Measurements from ENCODE around the gene CREB3L2. TPM values are rescaled to one million over a fixed set of nuclear protein-coding genes. Genes with fewer than 3 reads are reported as not detected.

CREB3L2 gene
- total and polyA plus RNA-seq, 2 of the 13 experiments (the other 11 are each of a cell fraction or from before 2014, with no cell fraction given): 22.1 to 41.1 TPM

GRCh38 chr7:137984181-137985041 lies 17.5 kb downstream of the CREB3L2 start:
- H3K36me3 ChIP-seq (replicated peaks in 1 of 2; ENCODE audit: control insufficient read depth in 1 of 2, insufficient read depth in 2 of 2, low read length in 2 of 2): peaks cover 13 to 38% of the 10 kb centered on the region in 2 experiments
- peaks cover 100% of the 10 kb centered on the region for H3K4me1 ChIP-seq (ENCODE audit: insufficient read depth, low read length)
- DNase-seq (ENCODE audit: low spot score) (peak; percentile 39), FAIRE-seq (peak; percentile 4), ATAC-seq (peak; percentile 10; the same call in 2 of the 3 replicates)
- H3K27me3 ChIP-seq (ENCODE audit: control insufficient read depth in 1 of 2, insufficient read depth in 2 of 2, low read length in 2 of 2): no peaks in the 10 kb centered on the region
- no peak overlapping the region for H2AFZ ChIP-seq (ENCODE audit: low read length)
- in situ Hi-C loops (cut with HindIII; ENCODE audit: extremely low pct_ligation_motif_present, low pct_unique_long_range_greater_than_20kb) (no loop called here), intact Hi-C loops (cut with micrococcal nuclease; ENCODE audit: unreplicated experiment) (loop anchor here (2.0 kb wide), 1 partner anchor 14 kb away; no protein-coding TSS in a partner anchor)
- peaks cover 99% of the 10 kb centered on the region for H3K79me2 ChIP-seq (ENCODE audit: insufficient read depth, low read length)
- peak overlapping the region; percentile 31; the same call in 1 of the 2 replicates for H3K9ac ChIP-seq (ENCODE audit: insufficient read depth, low read depth, low read length)
- H3K4me2 ChIP-seq (ENCODE audit: low read depth, low read length): peak overlapping the region; percentile 65
- peaks cover 6% of the 10 kb centered on the region for H4K20me1 ChIP-seq (ENCODE audit: insufficient read depth, low read length)
- WGBS (ENCODE audit: low lambda C conversion rate): 39% methylated on average over 11 of the region's 11 CpGs
- peaks cover 4% of the 10 kb centered on the region; the same call in 1 of the 2 replicates for H3K9me3 ChIP-seq (ENCODE audit: low read length)
- peak overlapping the region; percentile 59 for H3K27ac ChIP-seq (ENCODE audit: extremely low read length, insufficient read depth, low read length)
- no TSS peak for BruUV-seq (replicated peaks)
- 0 out of 6 replicates have a peak overlapping the region, but pooled peaks of 1 of the 3 experiments have one; percentile 15 for H3K4me3 ChIP-seq (replicated peaks in 1 of 3; ENCODE audit: insufficient read depth in 1 of 3, low read depth in 2 of 3, low read length in 3 of 3)
- CTCF ChIA-PET (ENCODE audit: low intra/inter-chr PET ratio, low total read pairs): no interaction called here
- POLR2A ChIA-PET: interaction anchor here (0.8 to 2.1 kb wide), 7 partner anchors 8 to 43 kb away, joined by 3 to 10 read pairs (median 6); partner anchors contain the start of gene CREB3L2
- 0 out of 2 replicates have a peak, but pooled peaks have one; percentile 8 for TF ChIP-seq TCF7 (IDR thresholded peaks at IDR 0.05; ENCODE audit: low read depth)
- 0 out of 2 replicates have a peak, but pooled peaks have one; percentile 32 for TF ChIP-seq ZSCAN29 (CRISPR knock-in tag; conservative IDR thresholded peaks at IDR 0.05)
- peak; percentile 43; the same call in 1 of the 2 replicates for TF ChIP-seq GATAD2A (CRISPR knock-in tag; IDR thresholded peaks at IDR 0.05)
- TF ChIP-seq ZNF331 (CRISPR knock-in tag; IDR thresholded peaks at IDR 0.05): peak; percentile 37; the same call in 1 of the 2 replicates
- no peak for TF ChIP-seq NFYB (CRISPR knock-in tag; IDR thresholded peaks at IDR 0.05)
- peak; percentile 40; the same call in 1 of the 2 replicates for TF ChIP-seq ZBTB21 (CRISPR knock-in tag; IDR thresholded peaks at IDR 0.05)
- TF ChIP-seq ZNF883 (CRISPR knock-in tag; IDR thresholded peaks at IDR 0.05; ENCODE audit: not compliant biosample characterization): peak; percentile 37
- TF ChIP-seq ZFP37 (CRISPR knock-in tag; IDR thresholded peaks at IDR 0.05; ENCODE audit: borderline replicate concordance): no peak
- TF ChIP-seq SMAD9 (CRISPR knock-in tag; IDR thresholded peaks at IDR 0.05): no peak
- TF ChIP-seq TEAD3 (CRISPR knock-in tag; optimal IDR thresholded peaks at IDR 0.05; ENCODE audit: borderline replicate concordance): peak; percentile 9
- TF ChIP-seq BCL6 (CRISPR knock-in tag; IDR thresholded peaks at IDR 0.05): 0 out of 2 replicates have a peak, but pooled peaks have one; percentile 14
- TF ChIP-seq PATZ1 (CRISPR knock-in tag; IDR thresholded peaks at IDR 0.05): peak; percentile 61
- no peak for TF ChIP-seq ONECUT2 (CRISPR knock-in tag; IDR thresholded peaks at IDR 0.05)
- TF ChIP-seq ZNF441 (CRISPR knock-in tag; IDR thresholded peaks at IDR 0.05; ENCODE audit: borderline replicate concordance): no peak
- TF ChIP-seq RBM22 (optimal IDR thresholded peaks at IDR 0.05; ENCODE audit: low read length): peak; percentile 66
- no peak for TF ChIP-seq HOXA9 (CRISPR knock-in tag; IDR thresholded peaks at IDR 0.05; ENCODE audit: borderline replicate concordance)
- no peak for TF ChIP-seq KAT2B (IDR thresholded peaks at IDR 0.05; ENCODE audit: borderline replicate concordance, low read depth, low read length)
- TF ChIP-seq CREB1 (IDR thresholded peaks at IDR 0.05): no peak
- peak; percentile 5; the same call in 1 of the 2 replicates for TF ChIP-seq CREB1 (CRISPR knock-in tag; IDR thresholded peaks at IDR 0.05)
- TF ChIP-seq PPARG (CRISPR knock-in tag; conservative IDR thresholded peaks at IDR 0.05): peak; percentile 86
- TF ChIP-seq HNF4G (IDR thresholded peaks at IDR 0.05; ENCODE audit: borderline replicate concordance, low read depth, low read length): peak; percentile 51; the same call in 1 of the 2 replicates
- no peak for TF ChIP-seq HNF4G (CRISPR knock-in tag; IDR thresholded peaks at IDR 0.05; ENCODE audit: borderline replicate concordance, low read depth)
- no peak for TF ChIP-seq SRSF9 (IDR thresholded peaks at IDR 0.05; ENCODE audit: borderline replicate concordance, insufficient read depth, low read depth, low read length, poor library complexity, severe bottlenecking)
